ENCODE measurements around the gene CACNB4.

Gene CACNB4

GRCh38 chr2:152046940-152047339 is 51.9 kb downstream of the CACNB4 start:
- peak overlapping the region; percentile 18 for H3K4me3 ChIP-seq (ENCODE audit: low read depth, low read length)
- no peak for TF ChIP-seq CTCF (IDR thresholded peaks at IDR 0.05; ENCODE audit: borderline replicate concordance, insufficient read depth, low read depth, low read length)

GRCh38 chr2:152042636-152043615 is 55.9 kb downstream of the CACNB4 start:
- no peak for TF ChIP-seq CTCF (IDR thresholded peaks at IDR 0.05; ENCODE audit: borderline replicate concordance, insufficient read depth, low read depth, low read length)

GRCh38 chr2:152038441-152038958 is 60.3 kb downstream of the CACNB4 start:
- no peak overlapping the region for H3K4me3 ChIP-seq (ENCODE audit: low read depth, low read length)
- no peak for TF ChIP-seq CTCF (IDR thresholded peaks at IDR 0.05; ENCODE audit: borderline replicate concordance, insufficient read depth, low read depth, low read length)

More at GRCh38 chr2:152042636-152043615, 55.9 kb downstream of the CACNB4 start:
- no peak overlapping the region for H3K4me3 ChIP-seq (ENCODE audit: low read depth, low read length)

- no peak for TF ChIP-seq CTCF (IDR thresholded peaks at IDR 0.05; ENCODE audit: borderline replicate concordance, insufficient read depth, low read depth, low read length)
- H3K4me3 ChIP-seq (ENCODE audit: low read depth, low read length) = no peak overlapping the region
These were observed 61.0 kb downstream of the CACNB4 start for GRCh38 chr2:152037743-152038435.

GRCh38 chr2:152036611-152037469 is 62.0 kb downstream of the CACNB4 start:
- H3K4me3 ChIP-seq (ENCODE audit: low read depth, low read length) = no peak overlapping the region
- TF ChIP-seq CTCF (IDR thresholded peaks at IDR 0.05; ENCODE audit: borderline replicate concordance, insufficient read depth, low read depth, low read length) = peak; percentile 73

DNA sequence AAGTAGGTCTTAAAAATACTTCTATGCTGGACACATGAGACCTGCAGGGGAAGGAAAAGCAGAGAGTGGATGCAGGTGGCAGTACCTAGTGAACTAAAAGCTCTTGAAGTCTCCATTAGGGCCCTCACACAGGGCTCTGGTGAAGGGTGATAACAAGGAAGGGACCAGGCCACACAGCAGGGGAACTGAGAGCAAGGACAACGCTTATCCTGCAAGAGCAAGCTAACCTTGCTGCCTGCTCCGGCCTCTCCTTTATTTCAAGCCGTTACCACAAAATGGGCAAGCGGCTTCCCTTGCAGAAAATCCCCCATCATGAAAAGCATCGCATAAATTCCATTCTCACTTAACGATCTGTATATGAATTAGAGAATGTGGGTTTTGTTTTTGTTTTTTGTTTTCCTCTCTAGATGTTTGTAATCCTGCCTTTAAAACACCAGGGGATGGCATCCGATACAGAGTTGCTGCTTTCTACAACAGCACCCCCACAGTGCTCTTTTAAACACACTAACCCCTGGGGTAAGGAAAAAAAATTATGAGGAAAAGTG is 64.5 kb downstream of the CACNB4 start:
- no peak for TF ChIP-seq CTCF (IDR thresholded peaks at IDR 0.05; ENCODE audit: borderline replicate concordance, insufficient read depth, low read depth, low read length)
- no peak overlapping the region for H3K4me3 ChIP-seq (ENCODE audit: low read depth, low read length)
